KBM-7 (cell line): ENCODE results near the gene TM2D3.

ENCODE experiments used
- DNase-seq: peaks from one replicate; pipeline ENCODE4 v3.0.0-alpha.2; 2015
- in situ Hi-C: fragments of 300-500 bp; cut with MboI; formaldehyde crosslinking; loops from 2 replicates; pipeline ENCODE4 v1.14.3; 2020; ENCODE audit warnings: low sequenced_read_pairs, low pct_unique_long_range_greater_than_20kb, mixed read lengths

TM2D3 gene, protein sequence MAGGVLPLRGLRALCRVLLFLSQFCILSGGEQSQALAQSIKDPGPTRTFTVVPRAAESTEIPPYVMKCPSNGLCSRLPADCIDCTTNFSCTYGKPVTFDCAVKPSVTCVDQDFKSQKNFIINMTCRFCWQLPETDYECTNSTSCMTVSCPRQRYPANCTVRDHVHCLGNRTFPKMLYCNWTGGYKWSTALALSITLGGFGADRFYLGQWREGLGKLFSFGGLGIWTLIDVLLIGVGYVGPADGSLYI

DNA sequence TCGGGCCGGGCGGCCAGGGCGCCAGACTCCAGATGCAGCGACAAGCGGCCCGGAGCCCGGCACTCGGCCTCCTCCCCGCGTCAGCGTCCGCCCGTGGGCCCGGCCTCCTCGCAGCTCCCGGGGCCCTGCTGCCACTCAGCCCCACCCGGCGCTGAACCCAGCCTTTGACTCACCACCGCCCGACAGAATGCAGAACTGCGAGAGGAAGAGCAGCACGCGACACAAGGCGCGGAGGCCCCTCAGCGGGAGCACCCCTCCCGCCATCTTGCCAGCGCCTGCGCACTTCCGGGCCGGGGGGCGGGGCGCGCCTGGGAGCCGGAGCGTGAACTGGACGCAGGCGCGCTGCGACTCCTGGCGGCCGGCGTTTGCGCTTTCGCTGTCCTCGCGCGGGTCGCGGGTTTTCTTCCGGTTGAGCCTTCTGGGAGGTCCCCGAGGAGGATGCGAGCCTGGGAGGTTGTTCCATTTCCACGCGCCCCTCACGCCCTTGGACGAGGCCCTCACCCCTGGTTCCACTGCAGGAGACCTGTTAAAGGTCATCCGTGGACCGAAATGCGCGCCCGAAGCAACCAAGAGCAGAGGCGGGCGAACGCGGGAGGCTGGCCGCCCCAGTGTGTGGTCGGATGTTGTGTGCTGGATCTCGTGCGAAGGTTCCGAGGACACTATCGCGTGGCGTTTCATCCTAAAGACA lies at the start of gene TM2D3:
TM2D3 (minus strand) TSS at position 284 of the 688 bp plus-strand sequence; CDS start at position 264, 20 bp downstream.
- DNase-seq: peak; percentile 95
- in situ Hi-C loops: no loop called here

DNA sequence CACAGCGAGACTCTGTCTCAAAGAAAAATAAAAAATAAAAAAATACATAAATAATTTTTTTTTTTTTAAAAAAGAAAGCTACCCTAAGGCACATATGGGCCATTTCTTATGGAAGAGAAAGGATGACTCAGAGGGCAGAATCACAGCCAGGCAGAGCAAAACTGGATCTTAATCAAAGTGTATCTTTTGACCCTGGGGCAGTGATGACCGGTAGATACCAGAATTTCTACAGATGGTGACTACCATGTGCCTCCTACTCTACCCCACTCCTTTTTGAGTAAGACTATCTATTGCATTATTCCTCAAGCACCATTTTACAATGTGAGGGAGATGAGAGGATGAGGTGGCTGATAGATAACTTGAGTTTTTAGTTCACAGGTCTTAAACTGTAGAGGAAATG lies 46.1 kb upstream of the TM2D3 start:
- no peak for DNase-seq
- in situ Hi-C loops: no loop called here

DNA sequence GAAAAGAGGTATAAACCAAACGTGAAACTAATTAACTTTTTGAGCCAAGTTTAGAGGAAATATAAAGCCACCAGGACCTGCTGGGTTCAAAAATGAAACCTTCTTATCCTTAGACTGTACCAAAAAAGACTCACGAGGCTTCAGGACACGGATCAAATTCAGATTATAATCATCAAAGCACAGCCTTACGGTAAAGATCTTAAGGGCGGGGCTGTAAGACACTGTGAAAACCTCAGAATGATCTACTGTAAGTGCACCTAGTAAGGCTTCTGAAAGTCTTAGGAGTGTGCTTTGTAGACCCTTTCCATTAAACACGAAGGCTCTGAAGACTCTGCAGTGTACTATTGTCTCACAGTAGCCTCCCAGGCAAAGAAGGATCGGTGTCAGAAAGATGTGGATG lies 45.3 kb upstream of the TM2D3 start:
- DNase-seq: no peak
- in situ Hi-C loops: no loop called here

DNA sequence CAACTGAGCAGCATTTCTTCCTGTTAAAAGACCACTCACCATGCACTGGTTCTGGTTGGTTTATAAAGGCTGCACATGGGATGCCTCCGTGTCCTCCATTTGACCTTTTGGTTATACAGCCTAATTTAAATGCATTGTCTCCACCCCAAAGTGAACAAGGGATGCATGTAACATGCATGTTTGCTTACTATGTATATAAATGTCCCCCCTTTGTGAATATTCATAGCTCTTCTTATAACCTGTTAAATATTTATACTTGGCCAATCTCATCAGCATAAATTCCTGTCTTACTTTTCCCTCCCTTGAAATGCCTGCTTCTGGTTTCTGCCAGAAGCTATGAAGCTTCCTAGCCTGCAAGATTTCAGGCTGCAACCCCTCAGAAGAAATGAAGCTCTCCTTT lies 44.6 kb upstream of the TM2D3 start:
- in situ Hi-C loops: no loop called here
- DNase-seq: no peak

DNA sequence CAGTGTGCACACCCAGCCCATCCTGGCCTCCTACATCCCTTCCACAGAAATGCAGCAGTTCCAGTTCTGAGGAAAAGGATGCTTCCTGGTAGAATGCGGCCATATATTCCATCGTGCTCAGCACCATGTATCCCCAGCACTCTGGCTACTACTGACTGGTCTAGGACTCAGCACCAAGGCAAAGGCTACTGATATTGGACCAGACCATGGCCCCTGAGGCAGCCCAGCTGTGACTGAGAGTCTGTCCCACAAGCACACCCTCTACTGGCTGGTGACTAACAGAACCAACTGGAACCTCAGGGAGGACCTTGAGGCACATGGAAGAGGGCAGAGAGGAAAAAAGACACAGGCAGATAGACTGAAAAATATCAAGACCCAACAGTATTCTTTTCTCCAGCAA lies 42.1 kb upstream of the TM2D3 start:
- no peak for DNase-seq
- in situ Hi-C loops: no loop called here

DNA sequence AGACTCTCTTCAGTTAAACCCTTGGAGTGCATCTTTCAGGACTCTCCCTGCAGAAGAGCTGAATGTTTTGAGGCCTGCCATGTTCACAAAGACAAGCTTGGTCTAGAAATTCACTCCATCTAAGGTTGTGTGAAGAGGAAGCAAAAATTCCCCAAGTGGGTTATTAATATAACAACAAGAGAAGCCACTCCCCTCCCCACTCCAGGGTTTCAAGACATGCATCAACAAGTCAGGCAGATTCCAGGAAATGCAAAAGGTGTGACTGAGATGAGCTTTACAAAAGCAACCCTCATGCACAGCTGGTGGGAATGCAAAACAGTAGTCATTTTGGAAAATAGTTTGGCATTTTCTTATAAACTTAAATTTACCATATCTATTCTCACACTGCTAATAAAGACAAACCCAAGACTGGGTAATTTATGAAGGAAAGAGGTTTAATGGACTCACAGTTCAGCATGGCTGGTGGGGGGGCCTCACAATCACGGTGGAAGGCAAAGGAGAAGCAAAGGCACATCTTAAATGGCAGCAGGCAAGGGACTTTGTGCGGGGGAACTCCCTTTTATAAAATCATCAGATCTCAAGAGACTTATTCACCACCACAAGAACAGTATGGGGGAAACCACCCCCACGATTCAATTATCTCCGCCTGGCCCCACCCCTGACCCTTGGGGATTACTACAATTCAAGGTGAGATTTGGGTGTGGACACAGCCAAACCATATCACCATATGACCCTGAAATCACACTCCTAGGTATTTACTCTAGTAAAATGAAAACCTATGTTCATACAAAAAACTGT lies 40.8 kb upstream of the TM2D3 start:
- no peak for DNase-seq
- in situ Hi-C loops: no loop called here

DNA sequence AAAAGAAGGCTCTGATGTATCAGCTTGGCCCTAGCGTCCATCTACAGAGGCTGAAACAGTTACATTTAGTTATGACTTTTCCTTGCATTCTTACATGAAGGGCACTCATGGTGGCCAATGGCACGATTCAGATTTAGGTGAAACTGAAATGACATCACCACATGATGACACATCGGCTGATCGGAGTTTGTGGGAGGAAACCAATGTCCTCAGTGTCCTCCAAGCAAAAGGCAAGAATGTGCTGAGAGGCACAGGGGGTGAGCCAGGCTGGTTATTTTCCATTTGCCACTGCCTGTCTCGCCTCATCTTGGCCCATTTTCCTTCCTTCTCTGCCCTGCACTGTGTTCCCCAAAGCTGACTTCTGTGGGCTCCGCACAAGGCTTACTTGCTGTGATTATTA lies 37.7 kb upstream of the TM2D3 start:
- in situ Hi-C loops: no loop called here
- no peak for DNase-seq

DNA sequence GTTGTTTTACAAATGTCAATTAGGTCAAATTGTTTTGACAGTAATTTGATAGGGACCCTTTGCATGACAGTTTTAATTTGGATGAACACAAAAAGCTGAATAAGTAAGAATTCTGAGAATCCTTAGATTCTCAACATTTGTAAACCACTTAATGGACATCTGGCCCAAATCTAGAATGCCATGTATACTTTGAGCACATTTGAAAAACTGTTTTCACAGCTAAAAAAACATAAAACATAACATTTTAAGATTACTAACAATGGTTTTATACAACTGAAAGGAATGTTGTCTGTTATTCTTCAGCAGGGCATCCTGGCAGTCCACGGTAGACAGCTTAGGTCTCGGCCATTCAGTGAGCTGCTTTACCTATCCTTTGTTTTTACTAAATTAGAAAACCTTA lies 34.5 kb upstream of the TM2D3 start:
- no peak for DNase-seq
- in situ Hi-C loops: no loop called here

DNA sequence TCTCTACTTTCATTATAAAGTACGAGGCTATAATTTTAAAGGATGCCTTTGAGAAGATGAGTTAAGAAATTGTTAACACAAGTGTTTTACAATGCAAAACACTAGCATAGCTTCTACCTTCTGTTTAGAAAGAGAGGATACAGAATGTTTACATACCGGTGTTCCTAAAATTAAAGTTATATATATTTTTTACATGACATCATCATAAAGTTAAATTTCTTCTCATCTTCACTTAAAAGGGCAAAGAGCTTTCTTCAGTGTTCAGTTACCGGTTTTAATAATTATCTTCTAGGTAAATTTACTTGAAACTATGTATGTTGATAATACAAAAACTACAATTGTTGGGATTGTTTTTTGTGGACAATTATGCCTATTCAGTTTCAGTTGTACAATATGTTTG lies 32.7 kb upstream of the TM2D3 start:
- in situ Hi-C loops: no loop called here
- no peak for DNase-seq

DNA sequence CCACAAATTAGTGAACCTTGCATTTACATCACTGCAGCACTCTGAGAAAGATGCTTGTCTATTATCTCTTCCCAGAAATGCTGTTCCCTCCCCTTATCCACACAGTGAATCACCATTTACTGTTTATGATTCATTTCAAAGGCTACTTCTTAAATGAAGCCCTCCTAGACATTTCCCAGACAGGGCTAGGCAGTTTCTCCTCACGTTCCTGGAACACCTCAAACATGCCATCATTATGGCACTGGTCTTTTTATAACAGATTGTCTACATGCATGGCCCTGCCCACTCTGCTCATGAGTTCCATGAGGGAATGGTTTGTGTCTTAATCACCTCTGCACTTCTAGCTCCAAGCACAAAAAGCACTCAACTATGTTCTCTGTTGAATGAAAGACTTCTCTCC lies 32.2 kb upstream of the TM2D3 start:
- no peak for DNase-seq
- in situ Hi-C loops: no loop called here

DNA sequence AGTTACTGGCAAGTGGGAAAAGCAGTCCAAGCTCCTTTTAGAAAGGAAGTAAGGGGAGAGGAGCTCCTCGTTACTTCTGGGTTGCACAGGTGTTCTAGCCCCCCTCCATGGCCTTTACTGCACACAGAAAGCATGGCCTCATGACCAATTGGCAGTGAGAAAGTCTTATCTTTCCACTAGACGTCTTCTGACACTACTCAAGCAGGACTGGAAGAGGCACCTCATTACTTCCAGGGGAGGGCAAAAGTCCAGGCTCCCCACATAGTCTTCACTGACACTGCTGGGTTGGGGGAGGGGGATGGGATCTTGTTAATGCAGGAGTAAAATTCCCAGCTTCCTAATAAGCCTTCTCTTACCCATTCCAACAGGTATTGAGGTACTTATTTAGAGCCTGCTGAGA lies 27.6 kb upstream of the TM2D3 start:
- in situ Hi-C loops: no loop called here
- no peak for DNase-seq

DNA sequence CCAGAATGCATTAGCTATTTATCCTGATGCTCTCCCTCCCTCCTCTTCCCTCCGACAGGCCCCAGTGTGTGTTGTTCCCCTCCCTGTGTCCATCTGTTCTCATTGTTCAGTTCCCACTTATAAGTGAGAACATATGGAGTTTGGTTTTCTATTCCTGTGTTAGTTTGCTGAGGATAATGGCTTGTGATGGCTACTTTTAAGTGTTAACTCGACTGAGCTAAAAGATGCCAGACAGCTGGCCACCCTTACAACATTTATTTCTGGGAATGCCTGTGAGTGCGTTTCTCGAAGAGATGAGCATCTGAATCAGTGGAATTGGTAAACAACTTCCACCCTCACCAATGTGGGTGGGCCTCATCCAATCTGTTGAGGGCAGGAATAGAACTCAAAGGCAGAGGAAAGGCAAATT lies 24.7 kb upstream of the TM2D3 start:
- DNase-seq: no peak
- in situ Hi-C loops: no loop called here

DNA sequence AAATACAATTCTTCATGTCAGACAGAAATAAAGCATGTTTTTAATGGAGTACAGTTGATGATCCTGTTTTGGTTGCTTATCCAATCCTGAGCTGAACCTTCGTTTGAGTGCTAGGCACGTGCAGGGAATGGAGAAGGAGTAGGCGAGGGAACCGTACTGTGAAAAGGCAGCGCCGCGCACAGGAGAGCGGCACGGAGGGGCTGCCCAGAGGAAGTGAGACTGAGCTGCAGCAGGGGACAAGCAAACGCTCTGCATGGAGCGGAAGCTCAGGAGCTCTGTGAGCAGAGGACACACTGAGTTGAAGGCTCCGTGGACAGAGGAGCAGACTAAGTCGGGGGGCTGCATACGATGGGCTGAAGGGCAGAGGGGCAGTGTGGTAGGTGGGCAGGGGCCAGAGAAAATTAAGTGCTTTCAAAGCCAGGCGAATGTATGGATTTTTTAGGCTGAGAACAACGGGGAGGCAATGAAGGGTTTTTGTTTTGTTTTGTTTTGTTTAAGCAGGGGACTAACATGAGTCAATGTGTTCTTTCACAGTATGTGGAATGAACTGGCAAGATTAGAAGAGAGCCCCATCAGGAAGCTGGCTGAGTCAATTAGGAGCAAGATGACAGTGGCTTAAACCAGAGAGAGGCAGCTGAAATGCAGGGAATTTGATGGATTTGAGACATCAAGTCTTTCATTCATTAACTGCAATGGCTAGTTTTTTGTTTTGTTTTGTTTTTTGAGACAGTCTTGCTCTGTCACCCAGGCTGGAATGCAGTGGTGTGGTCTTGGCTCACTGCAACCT lies 23.8 kb upstream of the TM2D3 start:
- DNase-seq: no peak
- in situ Hi-C loops: no loop called here

DNA sequence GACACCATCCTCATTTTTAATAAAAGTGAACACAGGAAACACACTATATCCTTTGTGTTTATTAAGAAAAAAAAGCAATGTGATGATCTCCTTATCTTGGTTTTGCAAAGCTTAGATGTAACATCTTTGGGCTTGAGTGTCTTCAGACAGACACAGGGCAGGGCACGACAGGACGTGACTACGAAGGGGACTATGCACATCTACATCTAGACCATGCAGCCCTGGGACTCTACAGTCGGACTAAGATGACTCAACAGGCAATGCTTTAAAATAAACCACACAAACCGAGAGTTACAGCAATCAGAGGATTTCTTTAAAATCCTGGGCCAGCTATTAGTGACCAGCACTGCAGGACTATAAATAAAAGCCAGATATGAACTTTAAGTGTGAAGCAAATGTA lies 22.8 kb upstream of the TM2D3 start:
- no peak for DNase-seq
- in situ Hi-C loops: no loop called here

DNA sequence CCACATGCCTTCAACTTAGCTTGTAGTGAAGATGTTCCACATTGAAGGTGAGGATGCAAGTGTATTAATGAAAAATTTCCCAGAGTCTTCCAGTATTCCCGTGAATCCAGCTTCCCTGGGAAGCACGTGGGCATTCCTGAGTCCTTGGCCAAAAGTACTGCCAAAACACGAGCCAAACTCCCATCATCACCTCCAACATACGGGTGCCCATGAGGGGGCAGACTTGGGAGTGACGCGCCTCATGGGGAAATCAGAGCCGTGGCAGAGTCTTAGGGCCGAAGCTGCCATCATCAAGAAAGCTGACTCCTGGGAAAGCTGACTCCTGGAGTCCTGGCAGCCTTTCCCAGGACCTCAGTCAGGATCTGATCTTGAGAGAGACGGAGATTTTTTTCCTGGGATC lies 20.1 kb upstream of the TM2D3 start:
- in situ Hi-C loops: no loop called here
- no peak for DNase-seq

DNA sequence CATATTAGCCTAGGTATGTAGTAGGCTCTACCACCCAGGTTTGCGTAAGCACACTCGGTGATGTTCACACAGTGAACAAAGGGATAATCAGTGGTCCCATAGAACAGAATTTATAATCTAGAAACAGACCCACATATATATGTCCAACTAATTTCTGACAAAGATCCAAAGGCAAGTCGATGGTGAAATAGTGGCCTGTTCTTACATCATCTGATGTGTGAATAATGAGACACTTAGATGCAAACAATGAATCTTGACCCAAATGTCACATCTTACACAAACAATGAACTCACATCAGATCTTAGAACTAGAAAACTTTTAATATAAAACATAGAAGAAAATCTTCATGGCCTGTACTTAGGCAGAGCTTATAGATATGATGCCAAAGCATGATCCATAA lies 17.6 kb upstream of the TM2D3 start:
- no peak for DNase-seq
- in situ Hi-C loops: no loop called here

DNA sequence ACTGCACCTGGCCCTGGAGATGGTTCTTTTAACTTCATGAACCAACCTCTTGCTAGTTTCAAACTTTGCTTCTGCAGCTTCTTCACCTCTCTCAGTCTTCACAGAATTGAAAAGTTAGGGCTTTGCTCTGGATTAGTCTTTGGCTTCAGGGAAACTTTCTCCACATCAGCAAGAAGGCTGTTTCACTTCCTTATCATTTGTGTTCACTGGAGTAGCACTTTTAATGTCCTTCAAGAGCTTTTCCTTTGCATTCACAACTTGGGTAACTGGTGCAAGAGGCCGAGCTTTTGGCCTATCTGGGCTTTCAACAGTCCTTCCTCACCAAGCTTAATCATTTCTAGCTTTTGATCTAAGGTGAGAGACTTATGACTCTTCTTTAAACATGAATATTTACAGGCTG lies 15.7 kb upstream of the TM2D3 start:
- no peak for DNase-seq
- in situ Hi-C loops: no loop called here

DNA sequence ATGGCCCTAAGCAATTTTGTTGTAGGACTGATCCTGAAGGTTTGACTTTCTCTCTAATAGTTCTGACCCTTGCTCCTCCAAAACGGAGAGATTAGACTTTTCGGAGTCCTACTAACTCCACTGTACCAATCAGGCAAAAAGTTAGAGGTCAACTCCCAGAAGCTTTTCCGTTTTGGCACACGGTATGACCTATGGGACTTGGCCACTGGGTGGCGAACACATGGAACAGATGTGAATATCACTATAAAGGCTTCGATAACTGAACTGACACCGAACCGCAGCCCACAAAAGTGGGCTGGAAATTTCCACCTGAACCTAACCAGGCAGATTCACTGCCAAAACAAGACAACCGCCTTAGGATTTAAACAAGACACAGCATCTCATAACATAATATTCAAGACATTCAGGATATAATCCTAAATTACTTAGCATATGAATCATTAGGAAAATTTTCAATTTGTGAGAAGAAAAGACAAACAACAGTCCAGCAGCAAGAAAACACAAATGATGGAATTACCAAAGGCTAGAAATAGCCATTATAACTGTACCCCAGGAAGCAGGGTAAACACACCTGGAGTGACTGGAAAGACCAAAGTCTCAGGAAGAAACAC lies 12.2 kb upstream of the TM2D3 start:
- in situ Hi-C loops: no loop called here
- no peak for DNase-seq

DNA sequence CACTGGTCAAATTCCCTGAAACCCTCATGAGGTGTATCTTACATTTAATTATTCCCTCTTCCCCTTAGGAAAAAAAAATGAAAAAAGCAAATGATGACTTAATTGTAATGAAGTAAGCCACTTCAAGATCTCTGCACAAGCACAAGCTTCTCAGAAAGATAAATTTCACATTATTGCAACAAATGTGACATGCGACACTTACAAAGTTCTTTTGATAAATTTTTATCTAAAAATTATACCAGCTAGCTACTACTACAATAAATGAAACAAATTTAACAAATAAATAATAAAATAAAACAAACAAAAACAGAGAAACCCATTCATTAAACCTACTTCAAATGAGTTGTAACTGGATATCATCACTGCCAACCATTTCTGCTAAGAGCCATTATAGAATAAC lies 10.0 kb upstream of the TM2D3 start:
- in situ Hi-C loops: no loop called here
- no peak for DNase-seq
